NCI-H1436 (cell line): Measurements from ENCODE around the gene TMEM87B.
"Not testable (repeated sequence)": the region's sequence is repeated elsewhere in the genome, so short reads cannot be mapped to it uniquely, and the experiment has no call there.

Source experiments
- DNase-seq: peaks from one replicate; lab custom pipeline; 2025; lab: John Stamatoyannopoulos, UW

The TMEM87B gene

GRCh38 chr2:112069794-112070193 lies 14.7 kb downstream of the TMEM87B start:
- not testable (repeated sequence) for DNase-seq

DNA sequence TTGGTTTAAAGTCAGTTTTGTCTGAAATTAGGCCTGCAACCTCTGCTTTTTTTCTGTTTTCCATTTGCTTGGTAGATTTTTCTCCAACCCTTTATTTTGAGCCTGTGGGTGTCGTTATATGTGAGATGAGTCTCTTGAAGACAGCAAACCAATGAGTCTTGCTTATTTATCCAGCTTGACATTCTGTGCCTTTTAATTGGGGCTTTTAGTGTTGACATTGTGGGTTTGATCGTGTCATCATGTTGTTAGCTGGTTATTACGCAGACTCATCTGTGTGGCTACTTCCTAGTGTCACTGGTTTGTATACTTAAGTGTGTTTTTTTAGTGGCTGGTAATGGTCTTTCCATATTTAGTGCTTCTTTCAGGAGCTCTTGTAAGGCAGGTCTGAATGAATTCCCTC lies 18.8 kb downstream of the TMEM87B start:
- no peak for DNase-seq

- no peak for DNase-seq
These were observed 19.4 kb downstream of the TMEM87B start for GRCh38 chr2:112074506-112074905.

DNA sequence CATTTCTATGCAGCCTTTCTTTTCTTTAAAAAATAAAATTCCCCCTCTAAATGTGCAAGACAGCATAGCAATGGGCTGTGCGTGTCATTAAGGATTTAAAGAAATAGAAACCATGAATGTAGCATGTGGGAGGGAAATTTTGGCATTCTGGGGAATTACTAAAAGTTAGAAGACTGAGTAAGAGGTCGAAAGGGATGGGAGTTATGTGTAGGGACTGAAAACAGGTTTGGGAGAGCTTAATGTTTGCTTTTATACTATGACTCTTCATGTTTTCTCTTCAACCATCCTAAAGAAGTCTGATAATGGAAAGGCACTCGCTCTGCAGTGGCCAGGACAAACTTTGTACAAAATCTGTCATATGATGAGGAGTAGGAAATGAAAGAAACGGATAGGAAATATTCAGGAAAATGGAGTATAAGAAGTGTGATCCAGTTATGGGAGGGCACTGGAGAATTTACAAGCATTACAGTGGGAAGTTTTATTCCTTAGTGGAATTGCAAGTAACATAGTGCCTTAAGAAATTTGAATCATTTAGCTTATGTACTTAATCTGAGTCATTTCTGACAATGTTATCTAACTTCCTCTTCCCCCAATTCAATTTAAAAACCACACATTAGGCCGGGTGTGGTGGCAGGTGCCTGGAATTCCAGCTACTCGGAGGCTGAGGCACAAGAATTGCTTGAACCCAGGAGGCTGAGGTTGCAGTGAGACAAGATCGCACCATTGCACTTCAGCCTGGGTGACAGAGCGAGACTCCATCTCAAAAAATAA lies 20.6 kb downstream of the TMEM87B start:
- no peak for DNase-seq

DNA sequence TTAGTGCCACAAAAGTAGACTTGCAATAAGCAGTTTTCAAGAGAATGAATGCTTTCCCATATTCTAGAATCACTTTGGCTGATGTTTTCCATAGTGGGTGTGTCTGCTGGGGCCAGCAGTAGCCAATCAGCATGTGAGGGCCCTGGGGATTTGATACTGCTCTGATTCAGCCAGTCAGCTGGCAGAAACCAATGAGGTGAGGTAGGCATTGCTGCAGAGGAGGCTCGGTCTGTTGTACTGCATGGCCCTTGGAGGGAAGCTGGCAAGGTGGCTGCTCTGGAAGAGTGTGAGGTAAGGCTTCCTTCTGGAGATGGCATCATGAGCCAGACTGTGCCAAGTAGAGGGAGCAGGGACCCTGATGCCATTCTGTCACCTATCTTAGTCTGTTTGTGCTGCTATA lies 22.7 kb downstream of the TMEM87B start:
- DNase-seq, result peak; percentile 8

DNA sequence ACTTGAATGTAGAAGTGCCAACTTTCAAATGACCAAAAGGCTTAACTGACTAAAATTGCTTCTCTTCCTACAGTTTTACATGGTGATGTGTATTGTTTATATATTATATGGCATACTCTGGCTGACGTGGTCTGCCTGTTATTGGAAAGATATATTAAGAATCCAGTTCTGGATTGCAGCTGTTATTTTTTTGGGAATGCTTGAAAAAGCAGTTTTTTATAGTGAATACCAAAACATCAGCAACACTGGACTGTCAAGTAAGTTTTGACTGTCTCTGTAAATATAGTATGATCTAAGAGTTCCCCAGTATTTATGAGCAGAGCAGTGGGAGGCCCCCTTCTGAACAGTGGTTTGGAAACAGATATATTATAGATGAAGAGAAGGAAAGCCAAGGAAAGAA lies 26.2 kb downstream of the TMEM87B start:
- no peak for DNase-seq

DNA sequence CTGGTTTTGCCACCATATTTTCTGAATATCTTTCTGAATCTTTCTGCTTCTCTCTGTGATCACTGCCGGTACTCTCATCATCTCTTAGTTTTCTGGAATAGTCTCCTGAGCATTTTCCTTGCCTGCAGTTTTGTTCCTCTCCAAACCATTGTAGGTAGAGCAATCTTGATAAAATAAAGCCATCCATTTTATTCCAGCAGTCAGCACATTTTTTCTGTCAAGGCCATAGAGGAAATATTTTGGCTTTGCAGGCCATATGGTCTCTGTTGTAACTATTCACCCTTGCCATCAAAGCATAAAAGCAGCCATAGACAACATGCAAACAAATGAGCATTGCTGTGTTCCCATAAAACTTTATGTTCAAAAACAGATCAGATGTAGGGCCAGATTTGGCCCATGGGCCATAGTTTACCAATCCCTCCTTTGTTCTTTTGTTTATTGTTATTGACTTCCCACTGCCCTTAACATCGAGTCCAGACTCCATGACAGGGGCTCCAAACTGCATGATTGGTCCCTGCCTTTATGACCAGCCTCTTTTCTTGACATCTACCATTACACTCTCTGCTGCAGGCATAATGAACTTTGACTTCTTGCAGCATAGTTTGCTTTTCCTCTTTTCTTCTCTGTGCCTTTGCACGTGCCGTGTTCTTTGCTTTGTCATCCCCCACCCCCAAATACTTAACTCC lies 29.8 kb downstream of the TMEM87B start:
- DNase-seq, result no peak

GRCh38 chr2:112085375-112085730 lies 30.3 kb downstream of the TMEM87B start:
- DNase-seq, result no peak

DNA sequence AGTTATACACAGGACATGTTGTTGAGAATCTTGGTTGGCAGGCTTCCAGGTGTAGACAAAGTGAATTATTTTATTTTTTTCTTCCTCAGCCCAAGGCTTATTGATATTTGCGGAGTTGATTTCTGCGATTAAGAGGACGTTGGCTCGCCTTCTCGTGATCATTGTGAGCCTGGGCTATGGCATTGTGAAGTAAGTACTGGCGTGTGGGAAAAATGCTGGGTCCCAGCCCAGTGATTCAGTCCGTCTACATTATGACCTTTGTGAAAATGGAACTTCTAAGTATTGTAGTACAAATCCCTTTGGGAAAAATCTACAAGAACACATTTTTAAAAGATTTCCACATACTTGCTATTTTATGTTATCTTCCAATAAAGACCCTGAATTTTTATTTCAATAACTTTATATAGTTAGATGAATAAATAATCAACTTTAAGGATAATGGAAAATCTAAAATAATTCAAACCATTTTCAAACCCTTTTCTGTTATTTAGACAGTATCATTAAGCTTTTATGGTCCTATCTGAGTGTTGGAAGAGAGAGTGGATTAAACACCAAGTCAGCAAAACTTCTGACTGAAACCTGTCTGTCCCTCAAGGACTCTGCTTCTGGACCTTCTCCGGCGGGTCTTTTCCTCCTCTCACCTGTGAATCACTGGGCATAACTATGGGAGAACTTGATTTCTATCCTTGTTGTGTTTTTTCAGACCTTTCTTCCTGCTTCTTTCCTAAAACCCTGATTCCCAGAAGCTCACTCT lies 31.0 kb downstream of the TMEM87B start:
- DNase-seq, result no peak

- no peak for DNase-seq
These were observed 32.4 kb downstream of the TMEM87B start for GRCh38 chr2:112087346-112088020.

DNA sequence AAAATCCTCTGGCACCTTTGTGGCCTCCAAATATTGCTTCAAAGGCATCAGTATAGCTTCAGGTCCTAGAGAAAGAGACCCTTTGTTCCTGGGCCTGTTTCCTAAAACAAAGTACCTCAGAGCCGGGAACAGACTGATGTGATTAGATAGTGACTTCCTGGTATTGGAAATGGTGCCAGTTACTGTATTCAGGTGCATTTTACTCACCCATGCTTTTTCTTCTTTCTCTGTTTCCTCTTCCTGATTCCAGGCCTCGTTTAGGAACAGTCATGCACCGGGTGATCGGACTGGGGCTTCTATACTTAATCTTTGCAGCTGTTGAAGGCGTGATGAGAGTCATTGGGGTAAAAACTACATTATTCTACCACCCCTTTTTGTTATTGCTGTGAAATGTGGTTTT lies 34.3 kb downstream of the TMEM87B start:
- no peak for DNase-seq

DNA sequence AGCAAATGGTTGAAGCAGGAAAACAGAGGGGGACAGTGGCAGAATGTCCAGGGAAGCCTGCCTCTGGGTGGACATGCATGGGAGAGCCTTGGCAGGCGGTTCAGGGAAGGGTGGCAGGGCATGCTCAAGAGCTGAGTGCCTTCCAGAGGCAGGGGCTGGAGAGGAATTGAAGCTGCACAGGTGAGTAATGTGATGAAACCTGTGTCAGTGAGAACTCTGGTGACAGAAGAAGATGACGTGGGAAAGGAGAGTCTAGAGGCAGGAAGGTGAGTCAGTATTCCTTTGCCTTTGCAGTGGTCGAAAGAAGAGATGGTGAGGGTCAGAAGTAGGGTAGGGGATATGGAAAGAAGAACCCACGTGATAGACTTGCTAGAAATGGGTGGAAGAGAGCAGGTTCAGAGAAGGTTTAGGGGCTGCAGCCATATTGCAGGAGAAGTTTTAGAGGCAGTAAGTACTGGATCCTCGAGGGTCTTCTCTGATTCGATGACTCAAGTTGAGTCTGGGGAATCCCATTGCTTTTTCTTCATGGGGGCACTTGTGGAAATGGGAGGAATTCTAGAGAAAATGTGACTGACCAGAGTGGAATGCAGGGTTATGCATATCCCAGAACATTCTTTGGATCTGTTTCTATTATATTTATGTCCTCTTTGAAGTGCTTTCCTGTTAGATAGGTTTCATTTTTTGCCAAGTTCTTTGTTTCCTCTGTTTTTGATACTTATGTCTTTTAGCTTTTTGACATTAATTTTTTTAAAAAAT lies 37.4 kb downstream of the TMEM87B start:
- DNase-seq, result no peak

DNA sequence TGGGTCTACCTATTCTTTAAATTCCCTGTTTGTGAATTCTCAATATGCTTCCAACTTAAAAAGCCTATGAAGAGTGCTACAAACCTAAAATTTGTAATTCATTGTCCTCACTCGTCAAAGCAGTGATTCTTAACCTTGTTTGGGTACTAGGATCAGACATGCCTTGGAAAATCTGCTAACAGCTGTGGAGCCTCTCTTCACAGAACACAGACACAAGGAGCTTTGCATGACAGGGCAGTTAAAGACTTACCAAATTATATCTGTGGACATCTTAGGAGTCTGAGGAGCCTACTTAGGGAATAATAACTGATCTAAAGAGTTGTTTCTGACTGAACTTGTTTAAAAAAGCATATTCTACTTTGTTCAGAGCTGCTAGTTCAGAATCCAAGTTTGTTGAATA lies 38.1 kb downstream of the TMEM87B start:
- DNase-seq, result no peak

DNA sequence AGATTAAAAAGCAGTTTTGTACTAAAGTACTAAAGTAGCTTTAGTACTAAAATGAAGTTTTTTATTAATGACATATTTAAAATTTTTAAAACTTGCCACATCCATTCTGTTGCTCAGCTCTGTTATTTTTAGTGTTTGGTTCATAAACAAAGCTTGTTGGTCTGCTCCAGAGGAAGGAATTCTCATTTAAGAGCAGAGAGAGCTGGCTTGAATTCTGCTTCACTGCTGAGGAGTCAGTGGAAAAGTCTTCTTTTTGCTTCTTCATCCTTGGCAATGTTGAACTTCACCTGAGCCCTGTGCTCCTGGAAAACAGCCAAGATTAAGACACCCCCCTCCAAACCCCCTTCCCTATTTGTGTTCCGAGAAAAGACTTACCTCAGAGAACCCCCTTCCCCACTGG lies 40.6 kb downstream of the TMEM87B start:
- DNase-seq, result no peak

GRCh38 chr2:112096098-112096497 lies 41.0 kb downstream of the TMEM87B start:
- DNase-seq, result no peak

GRCh38 chr2:112108178-112108832 lies 53.2 kb downstream of the TMEM87B start:
- no peak for DNase-seq

- DNase-seq, result no peak
These were observed 54.2 kb downstream of the TMEM87B start for GRCh38 chr2:112109278-112109677.

DNA sequence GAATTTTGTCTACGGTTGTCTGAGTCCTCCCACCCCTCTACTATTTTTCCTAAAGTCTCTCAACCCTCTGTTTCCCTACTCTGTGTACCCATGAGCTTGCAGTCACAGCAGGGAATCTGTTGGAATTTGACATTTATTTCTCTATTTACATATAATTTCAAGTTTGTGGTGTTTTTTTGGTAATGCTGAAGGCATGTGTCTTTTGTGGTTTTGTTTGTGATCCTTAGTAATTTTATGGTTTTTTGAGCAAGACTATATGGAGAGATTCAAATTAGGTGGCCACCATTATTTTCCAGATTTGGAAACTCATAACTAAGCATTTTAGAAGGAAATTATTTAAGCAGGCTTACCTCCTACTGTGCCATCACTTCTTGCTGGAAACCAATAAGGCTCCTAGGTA lies 55.9 kb downstream of the TMEM87B start:
- no peak for DNase-seq

DNA sequence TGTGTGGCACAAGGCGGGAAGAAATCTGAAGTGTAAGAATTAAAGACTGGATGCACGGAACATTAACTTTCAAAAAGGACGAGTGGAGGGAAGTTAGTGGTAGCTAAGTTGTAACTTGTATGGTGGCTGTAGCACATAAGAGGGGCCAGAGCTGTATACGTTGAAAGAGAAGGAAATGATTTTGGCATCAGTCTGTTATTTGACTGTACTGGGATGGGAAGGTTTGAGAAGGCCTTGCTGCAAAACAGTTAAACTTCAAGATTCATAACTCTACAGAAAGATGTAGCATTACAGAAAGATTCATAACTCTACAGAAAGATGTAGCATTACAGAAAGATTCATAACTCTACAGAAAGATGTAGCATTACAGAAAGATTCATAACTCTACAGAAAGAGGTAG lies 58.3 kb downstream of the TMEM87B start:
- DNase-seq, result not testable (repeated sequence)

DNA sequence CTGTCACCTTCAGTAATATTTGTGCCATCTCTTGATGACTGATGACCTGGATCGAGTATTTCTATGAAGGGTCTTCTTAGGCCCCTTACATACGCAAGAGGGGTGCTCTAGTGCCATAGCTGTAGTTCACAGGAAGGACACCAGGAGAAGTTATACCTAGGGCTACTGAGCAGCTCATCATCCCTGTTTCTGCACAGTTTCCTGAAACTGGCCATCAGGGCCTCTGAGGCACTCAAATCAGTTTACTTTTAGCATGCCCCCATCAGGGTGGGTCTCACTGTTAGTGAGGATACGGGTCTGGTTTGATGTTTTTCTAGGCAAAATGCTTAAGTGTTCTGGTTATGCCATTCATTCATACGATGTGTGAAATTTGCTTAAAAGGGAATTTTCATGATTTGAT lies 63.1 kb downstream of the TMEM87B start:
- DNase-seq, result no peak

GRCh38 chr2:112121682-112122254 lies 66.7 kb downstream of the TMEM87B start:
- peak; percentile 26 for DNase-seq
